Testis (tissue), 2 donors: ENCODE measurements around the gene RAD51C.

ENCODE experiments used
- CTCF ChIP-seq, 3 experiments: fragments of 450-650 bp in 2 of 3; fragments of 200-600 bp in 1 of 3; sonication (generic) in 1 of 3; IDR thresholded peaks; one replicate each; pipeline ENCODE4 v1.5.1; 2016 to 2019; ENCODE audit warnings: antibody characterized with exemption in 3 of 3, mild to moderate bottlenecking in 2 of 3, moderate library complexity in 1 of 3
- POLR2A ChIP-seq: fragments of 450-650 bp; IDR thresholded peaks from one replicate; pipeline ENCODE4 v1.6.1; 2017; ENCODE audit warnings: antibody characterized with exemption, mild to moderate bottlenecking, moderate library complexity

GRCh38 chr17:58693208-58693607, 806 bp downstream of the RAD51C start:
- TF ChIP-seq POLR2A (no peak), CTCF (IDR thresholded peaks at IDR 0.05) (no peak)
